ENCODE measurements around the gene TWF2. TPM values are rescaled to one million over a fixed set of nuclear protein-coding genes. Genes with fewer than 3 reads are reported as not detected.

TWF2 gene
- total and polyA plus RNA-seq, 2 of the 4 experiments (the other 2 are of a cell fraction) = 111 to 145 TPM

- Histone ChIP-seq H3K36me3 (ENCODE audit: control insufficient read depth, insufficient read depth, low read length) (peaks cover 59% of the 10 kb centered on the region), H2BK20ac (ENCODE audit: low read depth, low read length) (no peak overlapping the region), H3K4ac (ENCODE audit: low read depth, low read length) (no peak overlapping the region), H3K9ac (ENCODE audit: low read depth, low read length) (no peak overlapping the region), H3K14ac (replicated peaks; ENCODE audit: low read depth, low read length) (no peak overlapping the region), H4K20me1 (ENCODE audit: insufficient read depth, low read length) (peaks cover 16% of the 10 kb centered on the region; the same call in 1 of the 2 replicates), H2BK15ac (ENCODE audit: low read depth, low read length) (no peak overlapping the region), H3K18ac (ENCODE audit: low read depth, low read length) (no peak overlapping the region), H3K56ac (ENCODE audit: extremely low read depth, insufficient read depth, low read length) (no peak overlapping the region), H3K27ac (ENCODE audit: insufficient read depth, low read length) (no peak overlapping the region), H2BK5ac (ENCODE audit: low read depth, low read length, poor library complexity, severe bottlenecking) (no peak overlapping the region), H3K4me3 (ENCODE audit: insufficient read depth, low read depth, low read length) (no peak overlapping the region), H3K4me2 (ENCODE audit: low read depth, low read length) (no peak overlapping the region), H3K23ac (ENCODE audit: low read depth, low read length) (peak overlapping the region; percentile 1; the same call in 1 of the 2 replicates), H2AK9ac (replicated peaks; ENCODE audit: low read depth, low read length, poor library complexity) (no peak overlapping the region), H2AK5ac (ENCODE audit: low read depth, low read length) (no peak overlapping the region), H3K9me3 (ENCODE audit: control insufficient read depth, insufficient read depth, low read length) (no peaks in the 10 kb centered on the region), H3K9me1 (ENCODE audit: insufficient read depth, low read length) (no peaks in the 10 kb centered on the region), H2BK120ac (ENCODE audit: low read depth, low read length) (no peak overlapping the region), H3K4me1 (ENCODE audit: control insufficient read depth, insufficient read depth, low read length) (no peaks in the 10 kb centered on the region), H4K8ac (ENCODE audit: low read depth in 2 of 2, low read length in 2 of 2) (no peak overlapping the region), H3K27me3 (ENCODE audit: control insufficient read depth, insufficient read depth, low read length) (no peaks in the 10 kb centered on the region), H3K79me1 (ENCODE audit: low read depth in 1 of 2, low read length in 2 of 2) (peaks cover 32 to 56% of the 10 kb centered on the region in 2 experiments), H4K5ac (ENCODE audit: low read depth, low read length) (no peak overlapping the region), H4K91ac (ENCODE audit: insufficient read depth, low read depth, low read length) (no peak overlapping the region), H2AFZ (replicated peaks; ENCODE audit: low read length, poor library complexity) (no peak overlapping the region)
- BruUV-seq (replicated peaks) = no TSS peak
- dilution Hi-C loops (cut with HindIII; ENCODE audit: low sequenced_read_pairs, unreplicated experiment) (no loop called here), intact Hi-C loops (cut with micrococcal nuclease) (loop anchor here (2.0 kb wide), 1 partner anchor 14 kb away; no protein-coding TSS in a partner anchor), in situ Hi-C loops (cut with MboI; ENCODE audit: low sequenced_read_pairs) (no loop called here)
- ChIA-PET POLR2A (ENCODE audit: unreplicated experiment) (no interaction called here), CTCF (no interaction called here)
- ATAC-seq (ENCODE audit: low read depth) (no peak), DNase-seq (no peak)
- no peak for TF ChIP-seq RCOR1 (IDR thresholded peaks at IDR 0.05; ENCODE audit: insufficient replicate concordance, low read length)
- no peak for TF ChIP-seq MAFK (IDR thresholded peaks at IDR 0.05; ENCODE audit: low read depth, low read length)
- TF ChIP-seq MAZ (IDR thresholded peaks at IDR 0.05; ENCODE audit: borderline replicate concordance, low read depth, low read length) = no peak
- no peak for TF ChIP-seq MXI1 (IDR thresholded peaks at IDR 0.05; ENCODE audit: borderline replicate concordance, low read depth, low read length)
- TF ChIP-seq CEBPB (IDR thresholded peaks at IDR 0.05; ENCODE audit: low read depth, low read length) = no peak
- TF ChIP-seq FOS (IDR thresholded peaks at IDR 0.05; ENCODE audit: low read depth, low read length) = no peak
Observed at GRCh38 chr3:52262447-52262846, 23.5 kb upstream of the TWF2 start.
